WTC11 (cell line): ENCODE measurements around the gene RAB12. TPM values are rescaled to one million over a fixed set of nuclear protein-coding genes. Genes with fewer than 3 reads are reported as not detected.

Source experiments
- ATAC-seq: fragments of 200-7000 bp; cut with Tn5 transposase; 2 replicates; pipeline ENCODE4 v1.10.0; 2021; ENCODE audit warnings: mild to moderate bottlenecking, moderate library complexity
- CTCF ChIA-PET: fragments of 300-600 bp; sonication (Branson Sonifier 250); formaldehyde crosslinking; loops from one replicate; lab custom pipeline; 2021; ENCODE audit warnings: antibody characterized with exemption; lab: Charles Lee
- POLR2A ChIA-PET: fragments of 350-600 bp; sonication (Branson Sonifier 250); formaldehyde crosslinking; loops from one replicate; lab custom pipeline; 2021; ENCODE audit warnings: antibody characterized with exemption; lab: Charles Lee
- DNase-seq: peaks from one replicate; pipeline ENCODE4 v3.0.0; 2021; ENCODE audit warnings: low spot score
- H3K27ac Mint-ChIP-seq: 2 replicates; pipeline ENCODE4 v1.8.0; 2021; ENCODE audit warnings: mixed read lengths
- H3K27me3 Mint-ChIP-seq: 2 replicates; pipeline ENCODE4 v1.8.0; 2021; ENCODE audit warnings: low read depth, mild to moderate bottlenecking, moderate library complexity, mixed read lengths
- H3K36me3 Mint-ChIP-seq: 2 replicates; pipeline ENCODE4 v1.8.0; 2021; ENCODE audit warnings: mixed read lengths
- H3K4me1 Mint-ChIP-seq: 2 replicates; pipeline ENCODE4 v1.8.0; 2022; ENCODE audit warnings: mixed read lengths
- H3K4me3 Mint-ChIP-seq: 2 replicates; pipeline ENCODE4 v1.8.0; 2021; ENCODE audit warnings: mild to moderate bottlenecking, moderate library complexity, mixed read lengths
- H3K9me3 Mint-ChIP-seq: 2 replicates; pipeline ENCODE4 v1.8.0; 2021; ENCODE audit warnings: mixed read lengths
- CREM ChIP-seq: sonication (generic); formaldehyde crosslinking; IDR thresholded peaks from 2 replicates; pipeline ENCODE4 v1.8.1; 2022; ENCODE audit warnings: mild to moderate bottlenecking, missing genetic modification reagents, moderate library complexity
- FOXJ3 ChIP-seq: sonication (generic); formaldehyde crosslinking; IDR thresholded peaks from 2 replicates; pipeline ENCODE4 v1.9.0; 2021; ENCODE audit warnings: missing genetic modification reagents, mild to moderate bottlenecking, borderline replicate concordance
- FOXP4 ChIP-seq: sonication (generic); formaldehyde crosslinking; IDR thresholded peaks from 2 replicates; pipeline ENCODE4 v1.8.0; 2022; ENCODE audit warnings: mild to moderate bottlenecking, missing genetic modification reagents
- GRHL2 ChIP-seq: fragments of 250-450 bp; sonication (Bioruptor Pico); IDR thresholded peaks from 2 replicates; pipeline ENCODE4 v1.8.0; 2022; ENCODE audit warnings: mild to moderate bottlenecking, moderate library complexity; ENCODE audit not compliant: insufficient replicate concordance, severe bottlenecking
- JUN ChIP-seq: sonication (generic); formaldehyde crosslinking; IDR thresholded peaks from 2 replicates; pipeline ENCODE4 v1.8.0; 2023; ENCODE audit warnings: mild to moderate bottlenecking, missing genetic modification reagents
- MXD4 ChIP-seq: fragments of 250-450 bp; sonication (Bioruptor Pico); IDR thresholded peaks from 2 replicates; pipeline ENCODE4 v1.8.0; 2021; ENCODE audit warnings: mild to moderate bottlenecking, moderate library complexity, borderline replicate concordance
- NFYB ChIP-seq: sonication (generic); formaldehyde crosslinking; conservative IDR thresholded peaks from 2 replicates; pipeline ENCODE4 v1.8.0; 2022; ENCODE audit warnings: low read depth, missing genetic modification reagents
- NR2C2 ChIP-seq: sonication (generic); formaldehyde crosslinking; IDR thresholded peaks from 2 replicates; pipeline ENCODE4 v1.8.0; 2022; ENCODE audit warnings: mild to moderate bottlenecking, missing genetic modification reagents
- PRRX2 ChIP-seq: fragments of 250-450 bp; sonication (Bioruptor Pico); IDR thresholded peaks from 2 replicates; pipeline ENCODE4 v1.8.0; 2021; ENCODE audit warnings: mild to moderate bottlenecking
- SOX15 ChIP-seq: fragments of 250-450 bp; sonication (Bioruptor Pico); IDR thresholded peaks from 2 replicates; pipeline ENCODE4 v1.9.0; 2021; ENCODE audit warnings: mild to moderate bottlenecking
- ZNF263 ChIP-seq: sonication (generic); formaldehyde crosslinking; IDR thresholded peaks from 2 replicates; pipeline ENCODE4 v1.8.1; 2022; ENCODE audit warnings: low read depth, mild to moderate bottlenecking, moderate library complexity, missing genetic modification reagents
- ZNF416 ChIP-seq: fragments of 250-450 bp; sonication (Bioruptor Pico); IDR thresholded peaks from 2 replicates; pipeline ENCODE4 v1.9.0; 2021; ENCODE audit warnings: mild to moderate bottlenecking, inconsistent platforms
- ZNF423 ChIP-seq: fragments of 250-450 bp; sonication (Bioruptor Pico); IDR thresholded peaks from 2 replicates; pipeline ENCODE4 v2.1.2; 2022; ENCODE audit warnings: mild to moderate bottlenecking, moderate library complexity
- ZNF512 ChIP-seq: sonication (generic); formaldehyde crosslinking; IDR thresholded peaks from 2 replicates; pipeline ENCODE4 v1.8.1; 2022; ENCODE audit warnings: missing genetic modification reagents, borderline replicate concordance
- ZSCAN18 ChIP-seq: fragments of 250-450 bp; sonication (Bioruptor Pico); IDR thresholded peaks from 2 replicates; pipeline ENCODE4 v2.1.2; 2022; ENCODE audit warnings: mild to moderate bottlenecking, moderate library complexity
- total RNA-seq: library from RNA; stranded (reverse); gene quantifications from 3 replicates; pipeline ENCODE4 v1.2.3, GENCODE V29; 2021
- TF ChIP-seq, protein P1 (sequence below): sonication (generic); formaldehyde crosslinking; IDR thresholded peaks from 2 replicates; pipeline ENCODE4 v1.8.0; 2022; ENCODE audit warnings: mild to moderate bottlenecking, missing genetic modification reagents
- TF ChIP-seq, protein P2 (sequence below): sonication (generic); formaldehyde crosslinking; conservative IDR thresholded peaks from 2 replicates; pipeline ENCODE4 v1.8.1; 2023; ENCODE audit warnings: mild to moderate bottlenecking, low read depth, missing genetic modification reagents, moderate library complexity

The RAB12 gene
- total RNA-seq, 1 experiment from 2014 or later = 69.3 TPM

GRCh38 chr18:8685914-8686216 lies 76.6 kb downstream of the RAB12 start (continued):
- TF ChIP-seq, protein P1, sequence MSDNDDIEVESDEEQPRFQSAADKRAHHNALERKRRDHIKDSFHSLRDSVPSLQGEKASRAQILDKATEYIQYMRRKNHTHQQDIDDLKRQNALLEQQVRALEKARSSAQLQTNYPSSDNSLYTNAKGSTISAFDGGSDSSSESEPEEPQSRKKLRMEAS (CRISPR knock-in tag) = no peak
- TF ChIP-seq ZNF263 (CRISPR knock-in tag) = no peak
- no peak for TF ChIP-seq SOX15 (CRISPR knock-in tag)
- TF ChIP-seq FOXJ3 (CRISPR knock-in tag) = no peak
- no peak for TF ChIP-seq CREM
- no peak for TF ChIP-seq NR2C2
- no peak for TF ChIP-seq ZSCAN18 (CRISPR knock-in tag)

DNA sequence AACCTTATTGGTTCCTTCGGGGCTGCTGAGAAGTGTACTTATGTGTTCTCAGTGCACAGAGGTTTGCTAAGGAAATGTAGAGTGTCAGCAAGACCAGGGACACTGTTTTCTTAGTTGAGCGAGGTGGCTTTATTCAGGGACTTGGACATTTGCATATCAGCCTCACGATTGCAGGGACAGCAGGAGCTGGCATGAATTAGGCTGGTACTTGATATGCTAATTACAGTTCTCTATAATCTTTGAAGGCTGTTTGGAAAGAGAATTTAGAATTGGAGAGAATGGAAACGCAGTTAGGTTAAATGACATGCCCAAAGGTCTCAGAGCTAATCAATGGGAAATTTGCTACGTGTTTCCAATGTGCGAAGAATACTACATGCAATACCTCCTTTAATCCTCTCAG lies 77.4 kb downstream of the RAB12 start:
- ATAC-seq = peak; percentile 33; the same call in 1 of the 2 replicates
- peak overlapping the region; percentile 63; the same call in 1 of the 2 replicates for H3K27ac Mint-ChIP-seq
- H3K27me3 Mint-ChIP-seq = no peaks in the 10 kb centered on the region; the same call in 1 of the 2 replicates
- H3K4me3 Mint-ChIP-seq = no peak overlapping the region
- H3K36me3 Mint-ChIP-seq = no peaks in the 10 kb centered on the region
- POLR2A ChIA-PET = no interaction called here
- CTCF ChIA-PET = interaction anchor here (0.6 to 4.6 kb wide), 3 partner anchors 10 to 301 kb away, joined by 3 to 20 read pairs (median 4); no protein-coding TSS in a partner anchor
- TF ChIP-seq NFYB (no peak), ZNF423 (no peak), PRRX2 (CRISPR knock-in tag) (no peak), FOXJ3 (CRISPR knock-in tag) (no peak), JUN (no peak), ZSCAN18 (CRISPR knock-in tag) (no peak), ZNF416 (CRISPR knock-in tag) (no peak), MXD4 (CRISPR knock-in tag) (no peak), GRHL2 (CRISPR knock-in tag) (no peak), FOXP4 (CRISPR knock-in tag) (no peak), ZNF512 (CRISPR knock-in tag) (no peak)
- TF ChIP-seq, protein P2, sequence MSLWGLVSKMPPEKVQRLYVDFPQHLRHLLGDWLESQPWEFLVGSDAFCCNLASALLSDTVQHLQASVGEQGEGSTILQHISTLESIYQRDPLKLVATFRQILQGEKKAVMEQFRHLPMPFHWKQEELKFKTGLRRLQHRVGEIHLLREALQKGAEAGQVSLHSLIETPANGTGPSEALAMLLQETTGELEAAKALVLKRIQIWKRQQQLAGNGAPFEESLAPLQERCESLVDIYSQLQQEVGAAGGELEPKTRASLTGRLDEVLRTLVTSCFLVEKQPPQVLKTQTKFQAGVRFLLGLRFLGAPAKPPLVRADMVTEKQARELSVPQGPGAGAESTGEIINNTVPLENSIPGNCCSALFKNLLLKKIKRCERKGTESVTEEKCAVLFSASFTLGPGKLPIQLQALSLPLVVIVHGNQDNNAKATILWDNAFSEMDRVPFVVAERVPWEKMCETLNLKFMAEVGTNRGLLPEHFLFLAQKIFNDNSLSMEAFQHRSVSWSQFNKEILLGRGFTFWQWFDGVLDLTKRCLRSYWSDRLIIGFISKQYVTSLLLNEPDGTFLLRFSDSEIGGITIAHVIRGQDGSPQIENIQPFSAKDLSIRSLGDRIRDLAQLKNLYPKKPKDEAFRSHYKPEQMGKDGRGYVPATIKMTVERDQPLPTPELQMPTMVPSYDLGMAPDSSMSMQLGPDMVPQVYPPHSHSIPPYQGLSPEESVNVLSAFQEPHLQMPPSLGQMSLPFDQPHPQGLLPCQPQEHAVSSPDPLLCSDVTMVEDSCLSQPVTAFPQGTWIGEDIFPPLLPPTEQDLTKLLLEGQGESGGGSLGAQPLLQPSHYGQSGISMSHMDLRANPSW (CRISPR knock-in tag) = no peak
- H3K4me1 Mint-ChIP-seq = peaks cover 44% of the 10 kb centered on the region
- no peak for DNase-seq
- no peaks in the 10 kb centered on the region for H3K9me3 Mint-ChIP-seq
